Gastrocnemius medialis (tissue), 4 donors: ENCODE results near the gene ACADM.

Source experiments
- POLR2A ChIP-seq, 2 donors: fragments of 450-650 bp; IDR thresholded peaks; one replicate each; pipeline ENCODE4 v1.6.1; 2017; ENCODE audit warnings: antibody characterized with exemption in 2 of 2, mild to moderate bottlenecking in 2 of 2, moderate library complexity in 2 of 2
- TF ChIP-seq, protein P1 (sequence below), 5 experiments: fragments of 450-650 bp in 3 of 5; fragments of 200-600 bp in 2 of 5; sonication (generic) in 2 of 5; IDR thresholded peaks in 4 of 5; conservative IDR thresholded peaks in 1 of 5; 1 replicate in 4 of 5; 2 replicates in 1 of 5; pipeline ENCODE4 v1.5.1; 2016 to 2019; ENCODE audit warnings: antibody characterized with exemption in 5 of 5, mild to moderate bottlenecking in 3 of 5, moderate library complexity in 3 of 5

GRCh38 chr1:75707191-75707590, 17.3 kb upstream of the ACADM start:
- TF ChIP-seq, protein P1, sequence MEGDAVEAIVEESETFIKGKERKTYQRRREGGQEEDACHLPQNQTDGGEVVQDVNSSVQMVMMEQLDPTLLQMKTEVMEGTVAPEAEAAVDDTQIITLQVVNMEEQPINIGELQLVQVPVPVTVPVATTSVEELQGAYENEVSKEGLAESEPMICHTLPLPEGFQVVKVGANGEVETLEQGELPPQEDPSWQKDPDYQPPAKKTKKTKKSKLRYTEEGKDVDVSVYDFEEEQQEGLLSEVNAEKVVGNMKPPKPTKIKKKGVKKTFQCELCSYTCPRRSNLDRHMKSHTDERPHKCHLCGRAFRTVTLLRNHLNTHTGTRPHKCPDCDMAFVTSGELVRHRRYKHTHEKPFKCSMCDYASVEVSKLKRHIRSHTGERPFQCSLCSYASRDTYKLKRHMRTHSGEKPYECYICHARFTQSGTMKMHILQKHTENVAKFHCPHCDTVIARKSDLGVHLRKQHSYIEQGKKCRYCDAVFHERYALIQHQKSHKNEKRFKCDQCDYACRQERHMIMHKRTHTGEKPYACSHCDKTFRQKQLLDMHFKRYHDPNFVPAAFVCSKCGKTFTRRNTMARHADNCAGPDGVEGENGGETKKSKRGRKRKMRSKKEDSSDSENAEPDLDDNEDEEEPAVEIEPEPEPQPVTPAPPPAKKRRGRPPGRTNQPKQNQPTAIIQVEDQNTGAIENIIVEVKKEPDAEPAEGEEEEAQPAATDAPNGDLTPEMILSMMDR (IDR thresholded peaks at IDR 0.05 in 4 of 5, conservative IDR thresholded peaks at IDR 0.05 in 1 of 5), result no peak
- no peak for TF ChIP-seq POLR2A (IDR thresholded peaks at IDR 0.05)
